Ovary (tissue), 3 donors: Measurements from ENCODE around the gene UPK1B.

Source experiments
- EP300 ChIP-seq: sonication (generic); formaldehyde crosslinking; IDR thresholded peaks from one replicate; pipeline ENCODE4 v1.6.1; 2017; ENCODE audit warnings: antibody characterized with exemption
- POLR2A ChIP-seq: fragments of 450-650 bp; IDR thresholded peaks from one replicate; pipeline ENCODE4 v1.6.1; 2017; ENCODE audit warnings: antibody characterized with exemption, mild to moderate bottlenecking, moderate library complexity
- TF ChIP-seq, protein P1 (sequence below), 3 donors: fragments of 450-650 bp in 2 of 3; fragments of 200-600 bp in 1 of 3; IDR thresholded peaks; one replicate each; pipeline versions ENCODE4 v1.5.1 to v1.8.0; 2016 to 2022; ENCODE audit warnings: antibody characterized with exemption in 3 of 3, mild to moderate bottlenecking in 1 of 3
- donor health status: DM: no; HTN: no; CAD: no.

DNA sequence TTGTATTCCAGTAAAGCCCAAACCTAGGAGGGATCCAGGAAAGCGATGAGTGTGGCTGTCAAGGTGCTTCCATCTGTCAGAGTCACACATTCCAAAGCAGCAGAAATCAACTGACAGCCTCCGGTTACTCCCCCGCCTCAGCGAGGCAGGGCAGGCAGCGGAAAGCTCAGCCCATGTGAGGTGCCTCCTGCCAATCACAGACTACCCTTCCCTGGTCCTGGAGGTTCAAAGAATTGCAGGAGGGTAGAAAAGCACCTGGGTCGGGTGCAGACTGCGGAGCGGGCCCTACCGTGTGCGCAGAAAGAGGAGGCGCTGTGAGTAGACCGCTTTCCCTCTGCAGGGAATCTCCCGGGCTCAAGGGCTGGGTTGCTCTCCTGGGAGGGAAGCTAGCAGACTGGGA is at the start of gene UPK1B:
- TF ChIP-seq, protein P1, sequence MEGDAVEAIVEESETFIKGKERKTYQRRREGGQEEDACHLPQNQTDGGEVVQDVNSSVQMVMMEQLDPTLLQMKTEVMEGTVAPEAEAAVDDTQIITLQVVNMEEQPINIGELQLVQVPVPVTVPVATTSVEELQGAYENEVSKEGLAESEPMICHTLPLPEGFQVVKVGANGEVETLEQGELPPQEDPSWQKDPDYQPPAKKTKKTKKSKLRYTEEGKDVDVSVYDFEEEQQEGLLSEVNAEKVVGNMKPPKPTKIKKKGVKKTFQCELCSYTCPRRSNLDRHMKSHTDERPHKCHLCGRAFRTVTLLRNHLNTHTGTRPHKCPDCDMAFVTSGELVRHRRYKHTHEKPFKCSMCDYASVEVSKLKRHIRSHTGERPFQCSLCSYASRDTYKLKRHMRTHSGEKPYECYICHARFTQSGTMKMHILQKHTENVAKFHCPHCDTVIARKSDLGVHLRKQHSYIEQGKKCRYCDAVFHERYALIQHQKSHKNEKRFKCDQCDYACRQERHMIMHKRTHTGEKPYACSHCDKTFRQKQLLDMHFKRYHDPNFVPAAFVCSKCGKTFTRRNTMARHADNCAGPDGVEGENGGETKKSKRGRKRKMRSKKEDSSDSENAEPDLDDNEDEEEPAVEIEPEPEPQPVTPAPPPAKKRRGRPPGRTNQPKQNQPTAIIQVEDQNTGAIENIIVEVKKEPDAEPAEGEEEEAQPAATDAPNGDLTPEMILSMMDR (IDR thresholded peaks at IDR 0.05) = no peak
- TF ChIP-seq EP300 = no peak
- no peak for TF ChIP-seq POLR2A
